ENCODE results near the gene SERGEF.

- TF ChIP-seq SUZ12 (IDR thresholded peaks at IDR 0.05; ENCODE audit: extremely low read depth, insufficient read depth, insufficient read length), result no peak
- no peak for TF ChIP-seq YY1 (IDR thresholded peaks at IDR 0.05; ENCODE audit: insufficient read depth, insufficient read length)
These were observed 173.4 kb downstream of the SERGEF start for GRCh38 chr11:17839450-17839849.

All from NT2/D1 (cell line).